Limb (tissue), 2 donors: ENCODE data around the gene CDYL.
A peak's percentile ranks its signal among the peaks of the same experiment; 100 is the strongest.

Source experiments
- DNase-seq, 2 donors: peaks; one replicate each; pipeline ENCODE4 v3.0.0-alpha.2; 2016; ENCODE audit errors: extremely low spot score in 2 of 2

The CDYL gene

DNA sequence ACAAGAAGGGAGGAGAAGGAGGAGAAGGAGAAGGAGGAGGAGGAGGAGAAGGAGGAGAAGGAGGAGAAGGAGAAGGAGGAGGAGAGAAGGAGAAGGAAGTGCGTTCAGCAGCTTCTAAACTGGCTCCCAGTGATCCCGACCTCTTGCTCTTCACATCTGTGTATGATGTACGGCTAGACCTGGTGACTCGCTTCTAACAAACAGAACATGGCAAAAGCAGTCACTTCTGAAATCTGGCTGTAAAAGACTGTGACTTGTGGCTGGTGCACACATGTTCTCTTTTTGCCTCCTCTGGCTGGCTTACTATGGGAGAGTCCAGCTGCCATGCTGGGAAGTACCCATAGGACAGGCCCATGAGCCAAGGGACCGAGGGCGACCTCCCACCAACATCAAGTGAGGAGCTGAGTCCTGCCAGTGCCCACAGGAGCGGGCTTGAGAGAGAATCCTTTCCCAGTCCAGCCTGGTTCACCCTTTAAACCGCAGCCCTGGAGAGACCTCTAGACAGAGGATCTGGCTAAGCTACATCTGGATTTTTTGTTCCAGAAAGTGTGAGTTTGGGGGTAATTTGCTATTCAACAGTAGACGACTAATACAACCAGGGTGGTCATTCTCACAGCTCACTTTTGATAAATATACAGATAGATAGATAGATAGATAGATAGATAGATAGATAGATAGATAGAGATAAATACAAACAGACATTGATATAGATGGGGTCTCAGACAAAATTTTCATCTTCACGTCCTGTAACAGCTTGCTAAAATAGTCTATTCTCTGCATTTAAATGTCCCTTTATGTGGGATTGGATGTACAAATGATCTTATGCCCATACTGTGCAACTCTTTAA, 185.3 kb downstream of the CDYL start:
- DNase-seq = no peak

DNA sequence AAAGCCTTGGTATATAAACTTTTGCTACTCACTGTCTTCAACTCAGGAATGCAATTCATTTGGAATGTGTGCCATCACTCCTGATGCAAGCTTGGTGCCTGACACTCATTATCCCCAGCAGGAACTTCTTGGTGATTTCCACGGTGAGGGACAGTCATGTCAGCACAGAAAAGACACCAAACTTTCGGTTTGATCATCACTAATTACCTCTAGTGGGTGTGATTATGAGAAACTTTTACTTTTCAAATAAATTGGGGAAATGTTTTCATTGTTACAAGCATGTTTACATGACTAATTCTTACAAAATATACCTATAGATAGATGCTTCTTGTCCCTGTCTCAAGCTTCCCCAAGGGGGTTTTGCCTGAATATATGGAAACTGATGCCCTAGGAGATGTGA, 186.7 kb downstream of the CDYL start:
- DNase-seq = no peak

- DNase-seq = no peak
Measured at GRCh38 chr6:4964675-4965561, 188.7 kb downstream of the CDYL start.

GRCh38 chr6:4965562-4966389, 189.6 kb downstream of the CDYL start:
- DNase-seq = no peak

- DNase-seq = no peak
Measured at GRCh38 chr6:4967301-4968030, 191.3 kb downstream of the CDYL start.

- DNase-seq = no peak
Measured at GRCh38 chr6:4969609-4970285, 193.5 kb downstream of the CDYL start.

GRCh38 chr6:4970739-4971395, 194.7 kb downstream of the CDYL start:
- no peak for DNase-seq

DNA sequence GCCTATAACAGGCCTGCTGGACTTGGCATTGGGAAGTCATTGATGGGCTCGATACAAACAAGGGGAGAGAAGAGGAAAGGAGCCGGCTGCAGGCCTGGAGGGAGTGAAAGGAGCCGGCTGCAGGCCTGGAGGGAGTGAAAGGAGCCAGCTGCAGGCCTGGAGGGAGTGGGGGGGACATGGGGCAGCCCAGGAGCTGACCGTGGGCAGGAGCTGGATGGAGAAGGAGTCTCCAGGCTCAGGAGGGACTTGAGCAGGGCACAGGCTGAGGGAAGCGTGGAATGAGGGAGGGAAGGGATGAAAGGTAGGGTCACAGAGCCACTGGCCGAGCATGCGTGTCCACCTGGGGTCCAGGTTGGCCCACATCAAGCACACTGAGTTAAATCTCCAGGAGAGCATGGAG, 195.6 kb downstream of the CDYL start:
- no peak for DNase-seq

DNA sequence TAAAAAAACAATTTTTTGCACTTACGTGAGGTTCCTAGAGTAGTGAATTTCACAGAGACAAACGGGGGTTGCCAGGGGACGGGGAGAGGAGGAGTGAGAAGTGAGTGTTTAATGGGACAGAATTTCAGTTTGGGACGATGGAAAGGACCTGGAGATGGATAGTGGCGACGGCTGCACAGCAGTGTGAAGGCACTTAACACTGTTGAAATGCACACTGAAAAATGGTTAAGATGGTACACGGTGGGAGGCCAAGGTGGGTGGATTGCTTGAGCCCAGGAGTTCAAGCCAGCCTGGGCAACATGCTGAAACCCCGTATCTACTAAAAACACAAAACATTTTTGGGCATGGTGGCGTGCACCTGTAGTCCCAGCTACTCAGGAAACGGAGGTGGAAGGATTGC, 196.2 kb downstream of the CDYL start:
- no peak for DNase-seq

DNA sequence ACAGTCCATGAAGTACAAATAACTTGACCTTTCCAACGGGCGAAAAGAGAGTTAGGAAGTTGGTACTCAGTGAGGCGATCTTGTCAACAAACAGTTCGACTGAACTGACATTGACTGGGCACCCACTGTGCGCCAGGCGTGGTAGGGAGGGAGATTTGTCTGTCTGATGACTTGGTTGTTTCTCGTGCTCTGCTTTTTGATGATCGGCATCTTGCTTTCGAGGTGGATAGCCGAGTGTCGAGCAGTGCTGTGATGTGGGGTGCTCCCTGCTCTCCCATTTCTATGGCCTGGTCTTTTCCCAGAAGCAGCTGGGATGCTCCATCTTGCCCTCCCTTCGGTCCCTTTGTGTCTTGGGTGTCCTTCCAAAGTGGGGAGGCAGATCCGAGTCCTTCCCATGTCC, 197.2 kb downstream of the CDYL start:
- DNase-seq = no peak

DNA sequence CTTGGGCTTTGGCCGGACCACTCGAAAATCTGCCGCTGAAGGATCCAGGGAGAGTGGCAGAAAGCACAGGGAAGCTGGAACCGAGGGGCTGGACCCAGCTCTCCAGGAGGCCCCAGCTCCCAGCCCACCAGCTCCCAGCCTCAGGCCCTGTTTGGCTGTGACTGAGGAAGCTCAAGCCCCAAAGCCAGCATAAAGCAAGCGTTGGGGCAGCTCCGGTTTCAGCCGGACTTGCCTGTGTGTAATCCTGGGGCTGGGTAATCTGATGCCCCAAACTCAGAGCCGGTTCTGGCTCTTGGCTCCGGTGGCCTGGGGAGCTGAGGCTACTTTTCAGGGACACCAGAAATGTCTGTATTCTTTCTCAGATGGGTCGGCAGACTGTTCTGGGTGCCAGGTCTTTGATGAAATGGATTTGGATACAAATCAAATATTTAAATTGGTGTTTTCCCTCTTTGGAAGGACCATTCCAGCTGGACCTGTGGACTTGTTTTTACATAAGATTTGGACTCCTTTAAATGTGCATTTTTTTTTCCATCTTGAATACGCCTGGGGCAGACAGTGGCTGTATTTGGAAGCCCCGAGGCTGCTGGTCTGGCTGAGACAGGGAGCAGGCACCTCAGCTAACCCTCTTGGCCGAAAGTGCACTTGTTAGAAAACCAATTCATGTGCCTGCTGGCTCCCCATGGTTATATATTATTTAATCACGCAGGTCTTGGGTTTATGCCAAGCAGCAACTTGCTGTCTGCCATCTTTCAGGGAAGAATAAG, 198.0 kb downstream of the CDYL start:
- DNase-seq = peak; percentile 67 to 77

- no peak for DNase-seq
Measured at GRCh38 chr6:4974962-4975361, 198.8 kb downstream of the CDYL start.

DNA sequence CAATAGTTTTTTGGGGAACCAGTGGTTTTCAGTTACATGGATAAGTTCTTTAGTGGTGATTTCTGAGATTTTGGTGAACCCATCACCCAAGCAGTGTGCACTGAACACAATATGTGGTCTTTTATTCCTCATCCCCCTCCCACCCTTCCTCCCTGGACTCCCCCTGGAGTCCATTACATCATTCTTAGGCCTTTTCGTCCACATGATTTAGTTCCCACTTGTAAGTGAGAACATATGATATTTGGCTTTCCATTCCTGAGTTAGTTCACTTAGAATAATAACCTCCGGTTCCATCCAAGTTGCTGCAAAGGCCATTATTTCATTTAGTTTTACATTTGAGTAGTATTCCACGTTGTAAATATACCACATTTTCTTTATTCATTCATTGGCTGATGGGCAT, 199.3 kb downstream of the CDYL start:
- peak in 1 of 2 donors; percentile 32 for DNase-seq

DNA sequence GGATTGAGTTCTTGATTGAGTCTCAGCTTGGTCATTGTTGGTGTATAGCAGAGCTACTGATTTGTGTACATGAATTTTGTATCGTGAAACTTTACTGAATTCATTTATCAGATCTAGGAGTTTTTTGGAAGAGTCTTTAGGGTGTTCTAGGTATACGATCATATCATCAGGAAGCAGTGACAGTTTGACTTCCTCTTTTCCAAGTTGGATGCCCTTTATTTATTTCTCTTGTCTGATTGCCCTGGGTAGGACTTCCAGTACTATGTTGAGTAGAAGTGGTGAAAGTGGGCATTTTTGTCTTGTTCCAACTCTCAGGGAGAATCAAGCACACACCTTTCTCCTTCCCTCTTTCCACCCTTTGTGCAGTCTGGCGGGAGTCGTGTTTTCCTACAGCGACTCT, 201.3 kb downstream of the CDYL start:
- DNase-seq = no peak

GRCh38 chr6:4979426-4979825, 203.2 kb downstream of the CDYL start:
- DNase-seq = no peak

DNA sequence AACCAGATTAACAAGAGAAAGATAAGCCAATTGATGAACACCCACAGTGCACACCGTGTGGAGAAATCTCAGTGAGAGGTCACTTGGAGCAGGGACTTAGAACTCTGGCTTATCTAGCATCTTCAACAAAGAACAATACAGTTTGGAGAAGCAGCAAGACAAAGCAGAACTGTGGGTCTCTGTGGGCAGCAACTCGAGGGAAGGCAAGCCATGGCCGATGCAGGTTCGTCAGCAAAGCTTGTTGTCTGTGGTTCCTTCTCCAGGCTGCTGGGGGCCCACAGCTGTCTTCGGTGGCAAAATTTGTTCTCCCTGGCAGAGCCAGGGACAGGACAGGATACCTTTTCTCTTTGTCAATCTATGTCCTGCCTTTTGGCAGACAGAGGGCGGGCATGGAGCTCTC, 205.6 kb downstream of the CDYL start:
- no peak for DNase-seq

DNA sequence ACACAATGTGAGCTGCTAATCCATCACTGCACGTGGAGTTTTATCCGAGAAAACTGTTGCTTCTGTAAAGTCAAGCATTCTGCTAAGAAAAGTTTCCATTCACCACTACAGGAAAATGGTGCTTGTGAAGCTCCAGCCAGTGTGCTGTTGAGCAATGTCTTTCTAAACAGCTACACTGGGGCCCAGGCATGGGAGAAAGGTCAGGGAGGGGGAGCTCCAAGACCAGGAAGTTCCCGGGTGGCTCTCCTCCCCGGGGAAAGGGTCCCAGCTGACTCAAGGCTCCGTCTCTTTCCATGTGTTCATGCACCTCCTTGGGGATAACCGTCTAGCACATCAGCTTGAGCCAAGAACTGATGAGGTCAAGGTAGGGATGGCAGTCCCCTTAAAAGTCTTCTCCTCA, 207.1 kb downstream of the CDYL start:
- no peak for DNase-seq

DNA sequence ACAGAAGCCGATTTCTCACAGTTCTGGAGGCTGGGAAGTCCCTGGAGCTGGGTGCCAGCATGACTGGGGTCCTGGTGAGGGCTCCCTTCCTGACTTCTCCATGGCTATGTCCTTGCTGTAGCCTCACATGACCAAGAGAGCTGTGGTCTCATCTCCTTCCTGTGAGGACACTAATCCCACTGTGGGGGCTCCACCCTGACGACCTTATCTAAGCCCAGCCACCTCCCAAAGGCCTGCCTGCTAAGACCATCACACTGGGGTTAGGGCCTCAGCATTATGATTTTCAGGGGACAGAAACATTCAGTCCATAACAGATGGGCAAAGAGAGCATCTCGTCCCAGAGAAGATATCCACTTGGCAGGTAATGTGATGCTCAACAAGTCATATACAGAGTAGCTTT, 210.8 kb downstream of the CDYL start:
- DNase-seq = no peak

DNA sequence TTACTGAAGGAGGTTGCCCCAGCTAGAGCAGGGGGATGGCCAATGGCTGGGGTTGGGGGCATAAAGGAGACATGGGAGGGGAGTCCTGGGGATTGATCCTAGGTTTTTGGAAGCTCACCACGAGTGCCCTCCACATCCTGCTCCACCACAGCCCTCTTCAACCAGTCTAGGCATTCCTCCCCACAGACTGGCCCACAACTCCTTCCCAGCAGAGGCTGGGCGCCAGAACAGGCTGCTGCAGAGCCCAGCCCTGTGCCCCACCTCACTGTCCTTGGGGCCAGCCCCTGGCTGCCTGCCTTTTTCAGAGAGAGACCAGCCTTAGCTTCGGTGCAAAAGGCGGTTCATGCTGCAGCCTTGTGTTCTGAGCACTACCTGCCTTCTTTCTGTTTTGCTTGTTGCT, 211.2 kb downstream of the CDYL start:
- DNase-seq = no peak
